ENCODE results near the gene TMEM203.

TMEM203 gene

GRCh38 chr9:137194388-137194787 is 11.1 kb downstream of the TMEM203 start:
- peak in 13 of 14 donors; percentile 37 to 93 (median 83) for DNase-seq

GRCh38 chr9:137193771-137194170 is 11.7 kb downstream of the TMEM203 start:
- DNase-seq, result no peak

- DNase-seq, result no peak
Measured at GRCh38 chr9:137192859-137193258, 12.6 kb downstream of the TMEM203 start.

- no peak for DNase-seq
Measured at GRCh38 chr9:137192448-137192780, 13.0 kb downstream of the TMEM203 start.

GRCh38 chr9:137191691-137192447 is 13.6 kb downstream of the TMEM203 start:
- DNase-seq, result peak in 10 of 14 donors; percentile 29 to 79 (median 46)

GRCh38 chr9:137191245-137191644 is 14.2 kb downstream of the TMEM203 start:
- no peak for DNase-seq

GRCh38 chr9:137190315-137190856 is 15.1 kb downstream of the TMEM203 start:
- DNase-seq, result peak in 1 of 14 donors; percentile 15

GRCh38 chr9:137189297-137190295 is 15.9 kb downstream of the TMEM203 start:
- no peak for DNase-seq

- peak; percentile 65 to 97 (median 91) for DNase-seq
Measured at GRCh38 chr9:137188490-137189296, 16.8 kb downstream of the TMEM203 start, which contains the start of the genes ANAPC2 and SSNA1. TSS of gene ANAPC2 (minus strand) at chr9:137188560. CDS start at chr9:137188532, 28 bp downstream. TSS of gene SSNA1 (plus strand) at chr9:137188676. CDS start at chr9:137188727, 51 bp downstream.

- peak in 1 of 14 donors; percentile 43 for DNase-seq
Measured at GRCh38 chr9:137188086-137188489, 17.4 kb downstream of the TMEM203 start.

- no peak for DNase-seq
Measured at GRCh38 chr9:137187386-137187785, 18.1 kb downstream of the TMEM203 start.

- no peak for DNase-seq
Measured at GRCh38 chr9:137186385-137186784, 19.1 kb downstream of the TMEM203 start.

GRCh38 chr9:137185921-137186320 is 19.5 kb downstream of the TMEM203 start:
- no peak for DNase-seq

GRCh38 chr9:137184881-137185660 is 20.4 kb downstream of the TMEM203 start:
- DNase-seq, result no peak

GRCh38 chr9:137183980-137184595 is 21.4 kb downstream of the TMEM203 start:
- DNase-seq, result no peak

GRCh38 chr9:137182836-137183235 is 22.6 kb downstream of the TMEM203 start:
- no peak for DNase-seq

- no peak for DNase-seq
Measured at GRCh38 chr9:137181680-137182079, 23.8 kb downstream of the TMEM203 start.

GRCh38 chr9:137180491-137180890 is 25.0 kb downstream of the TMEM203 start:
- DNase-seq, result no peak

GRCh38 chr9:137179761-137180160 is 25.7 kb downstream of the TMEM203 start:
- no peak for DNase-seq

GRCh38 chr9:137178939-137179630 is 26.4 kb downstream of the TMEM203 start:
- no peak for DNase-seq
